K562 (cell line): ENCODE measurements around the gene PMF1.

Experiments used
- EP400 ChIP-seq: fragments of 450-650 bp; IDR thresholded peaks from 2 replicates; pipeline ENCODE4 v1.6.1; 2017; ENCODE audit warnings: antibody characterized with exemption, mild to moderate bottlenecking, moderate library complexity
- EZH2 ChIP-seq: IDR thresholded peaks from 2 replicates; pipeline ENCODE4 v1.6.1; 2012; ENCODE audit warnings: low read depth, mild to moderate bottlenecking, inconsistent platforms, low read length, borderline replicate concordance
- JUNB ChIP-seq: fragments of 450-650 bp; formaldehyde crosslinking; conservative IDR thresholded peaks from 2 replicates; pipeline ENCODE4 v1.4.0; 2020; ENCODE audit warnings: mild to moderate bottlenecking

DNA sequence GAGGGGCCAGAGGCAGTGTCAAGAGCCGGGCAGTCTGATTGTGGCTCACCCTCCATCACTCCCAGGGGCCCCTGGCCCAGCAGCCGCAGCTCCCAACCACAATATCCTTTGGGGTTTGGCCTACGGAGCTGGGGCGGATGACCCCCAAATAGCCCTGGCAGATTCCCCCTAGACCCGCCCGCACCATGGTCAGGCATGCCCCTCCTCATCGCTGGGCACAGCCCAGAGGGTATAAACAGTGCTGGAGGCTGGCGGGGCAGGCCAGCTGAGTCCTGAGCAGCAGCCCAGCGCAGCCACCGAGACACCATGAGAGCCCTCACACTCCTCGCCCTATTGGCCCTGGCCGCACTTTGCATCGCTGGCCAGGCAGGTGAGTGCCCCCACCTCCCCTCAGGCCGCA lies 29.1 kb downstream of the PMF1 start, which contains the start of gene BGLAP:
- TF ChIP-seq EZH2: no peak
- TF ChIP-seq EP400: no peak
- TF ChIP-seq JUNB (CRISPR knock-in tag): no peak
